ENCODE results near the gene GGTLC2.

Gene GGTLC2

GRCh38 chr22:22667966-22668880 lies 23.8 kb downstream of the GGTLC2 start:
- TF ChIP-seq, protein P1, sequence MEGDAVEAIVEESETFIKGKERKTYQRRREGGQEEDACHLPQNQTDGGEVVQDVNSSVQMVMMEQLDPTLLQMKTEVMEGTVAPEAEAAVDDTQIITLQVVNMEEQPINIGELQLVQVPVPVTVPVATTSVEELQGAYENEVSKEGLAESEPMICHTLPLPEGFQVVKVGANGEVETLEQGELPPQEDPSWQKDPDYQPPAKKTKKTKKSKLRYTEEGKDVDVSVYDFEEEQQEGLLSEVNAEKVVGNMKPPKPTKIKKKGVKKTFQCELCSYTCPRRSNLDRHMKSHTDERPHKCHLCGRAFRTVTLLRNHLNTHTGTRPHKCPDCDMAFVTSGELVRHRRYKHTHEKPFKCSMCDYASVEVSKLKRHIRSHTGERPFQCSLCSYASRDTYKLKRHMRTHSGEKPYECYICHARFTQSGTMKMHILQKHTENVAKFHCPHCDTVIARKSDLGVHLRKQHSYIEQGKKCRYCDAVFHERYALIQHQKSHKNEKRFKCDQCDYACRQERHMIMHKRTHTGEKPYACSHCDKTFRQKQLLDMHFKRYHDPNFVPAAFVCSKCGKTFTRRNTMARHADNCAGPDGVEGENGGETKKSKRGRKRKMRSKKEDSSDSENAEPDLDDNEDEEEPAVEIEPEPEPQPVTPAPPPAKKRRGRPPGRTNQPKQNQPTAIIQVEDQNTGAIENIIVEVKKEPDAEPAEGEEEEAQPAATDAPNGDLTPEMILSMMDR (IDR thresholded peaks at IDR 0.05; ENCODE audit: borderline replicate concordance, insufficient read depth, low read depth, low read length), result no peak
- no peak overlapping the region for H3K4me3 ChIP-seq (ENCODE audit: low read depth, low read length)

GRCh38 chr22:22669093-22669492 lies 24.7 kb downstream of the GGTLC2 start:
- H3K4me3 ChIP-seq (ENCODE audit: low read depth, low read length), result no peak overlapping the region
- TF ChIP-seq, protein P1 (IDR thresholded peaks at IDR 0.05; ENCODE audit: borderline replicate concordance, insufficient read depth, low read depth, low read length), result no peak

DNA sequence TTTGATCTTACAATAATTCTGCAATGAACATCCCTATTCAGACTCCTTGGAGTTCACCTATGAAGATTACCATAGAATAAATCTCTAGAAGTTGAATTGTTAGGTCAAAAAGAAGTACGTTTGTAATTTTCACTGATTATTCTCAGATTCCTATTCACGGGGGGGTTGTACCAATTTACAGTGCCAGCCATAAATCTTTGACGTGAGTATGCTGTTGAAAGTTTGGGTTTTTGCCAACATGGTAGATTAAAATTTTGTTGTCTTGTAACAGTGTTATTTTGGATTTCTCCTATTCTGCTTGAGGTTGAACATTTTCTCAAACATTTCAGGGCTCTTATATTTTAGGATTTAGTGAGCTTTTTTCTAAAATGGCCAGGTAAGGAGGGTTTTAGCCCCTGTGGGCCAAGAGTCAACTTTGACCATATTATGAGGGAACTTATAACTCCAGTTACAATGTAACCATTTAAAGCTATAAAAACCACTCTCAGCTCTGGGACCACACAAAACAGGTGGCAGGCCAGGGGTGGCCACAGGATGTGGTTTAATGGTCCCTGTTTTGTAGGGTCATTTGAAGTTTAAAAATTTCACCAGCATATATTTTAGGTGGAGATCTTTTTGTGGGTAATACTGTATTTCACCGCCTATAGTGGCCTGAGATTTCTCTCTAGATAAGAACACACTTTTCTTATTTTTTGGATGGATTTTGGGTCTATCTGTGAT lies 25.8 kb downstream of the GGTLC2 start:
- TF ChIP-seq, protein P1 (IDR thresholded peaks at IDR 0.05; ENCODE audit: borderline replicate concordance, insufficient read depth, low read depth, low read length), result no peak
- no peak overlapping the region for H3K4me3 ChIP-seq (ENCODE audit: low read depth, low read length)

DNA sequence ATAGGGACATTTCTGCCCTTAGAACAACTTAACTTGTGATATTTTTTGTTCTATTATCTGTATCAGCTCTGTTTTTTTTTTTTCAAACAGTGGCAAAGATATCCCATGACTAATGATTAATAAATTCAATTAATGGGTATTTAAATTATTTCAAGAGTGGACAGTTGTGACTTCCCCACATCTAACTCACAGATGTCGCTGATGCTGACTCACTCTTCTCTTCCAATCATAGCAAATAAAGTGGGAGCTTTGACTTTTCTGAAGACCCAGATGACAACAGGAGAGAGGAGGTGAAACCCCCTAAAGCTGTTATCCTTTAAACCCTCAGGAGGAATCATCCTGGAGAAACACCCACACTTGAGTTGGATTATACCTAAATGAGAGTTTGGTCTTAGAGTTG lies 27.1 kb downstream of the GGTLC2 start:
- H3K4me3 ChIP-seq (ENCODE audit: low read depth, low read length), result no peak overlapping the region
- TF ChIP-seq, protein P1 (IDR thresholded peaks at IDR 0.05; ENCODE audit: borderline replicate concordance, insufficient read depth, low read depth, low read length), result no peak

GRCh38 chr22:22673099-22673498 lies 28.7 kb downstream of the GGTLC2 start:
- H3K4me3 ChIP-seq (ENCODE audit: low read depth, low read length), result no peak overlapping the region
- TF ChIP-seq, protein P1 (IDR thresholded peaks at IDR 0.05; ENCODE audit: borderline replicate concordance, insufficient read depth, low read depth, low read length), result no peak

- TF ChIP-seq, protein P1 (IDR thresholded peaks at IDR 0.05; ENCODE audit: borderline replicate concordance, insufficient read depth, low read depth, low read length), result no peak
Measured at GRCh38 chr22:22673628-22674027, 29.2 kb downstream of the GGTLC2 start.

More at GRCh38 chr22:22673628-22674027, 29.2 kb downstream of the GGTLC2 start:
- H3K4me3 ChIP-seq (ENCODE audit: low read depth, low read length), result no peak overlapping the region
